Suprapubic skin (tissue), 4 donors: ENCODE measurements around the gene DUOX2. TPM values are rescaled to one million over a fixed set of nuclear protein-coding genes. Genes with fewer than 3 reads are reported as not detected.
"Not testable (repeated sequence)": the region's sequence is repeated elsewhere in the genome, so short reads cannot be mapped to it uniquely, and the experiment has no call there.

ENCODE experiments used
- DNase-seq, 2 donors: peaks; one replicate each; pipeline ENCODE4 v3.0.0-alpha.2; 2019; ENCODE audit warnings: low spot score in 2 of 2
- H3K27ac ChIP-seq: fragments of 200-600 bp; sonication (generic); one replicate; pipeline ENCODE4 v1.5.1; 2019
- H3K27me3 ChIP-seq: fragments of 200-600 bp; sonication (generic); one replicate; pipeline ENCODE4 v1.5.1; 2019
- H3K36me3 ChIP-seq: fragments of 200-600 bp; sonication (generic); one replicate; pipeline ENCODE4 v1.5.1; 2019
- H3K4me1 ChIP-seq: fragments of 200-600 bp; sonication (generic); one replicate; pipeline ENCODE4 v1.5.1; 2019
- H3K4me3 ChIP-seq: fragments of 200-600 bp; sonication (generic); one replicate; pipeline ENCODE4 v1.5.1; 2019; ENCODE audit warnings: mild to moderate bottlenecking
- H3K9me3 ChIP-seq: fragments of 200-600 bp; sonication (generic); one replicate; pipeline ENCODE4 v1.5.1; 2019
- EP300 ChIP-seq: sonication (generic); formaldehyde crosslinking; IDR thresholded peaks from one replicate; pipeline ENCODE4 v1.6.1; 2017; ENCODE audit warnings: antibody characterized with exemption
- POLR2A ChIP-seq, 2 donors: fragments of 450-650 bp; IDR thresholded peaks; one replicate each; pipeline ENCODE4 v1.6.1; 2017; ENCODE audit warnings: antibody characterized with exemption in 2 of 2, mild to moderate bottlenecking in 2 of 2, moderate library complexity in 2 of 2
- POLR2AphosphoS5 ChIP-seq, 3 donors: sonication (generic); formaldehyde crosslinking; IDR thresholded peaks; one replicate each; pipeline ENCODE4 v1.6.1; 2017; ENCODE audit warnings: antibody characterized with exemption in 3 of 3
- WGBS: methylation state at CpG from one replicate; pipeline ENCODE4 v1.1.5; 2018; 5-methylcytosine and 5-hydroxymethylcytosine counted together
- total RNA-seq, 4 donors: library from RNA; depleted of rRNA; stranded (reverse); fragments of >200 nt; gene quantifications; one replicate each; pipeline ENCODE4 v1.1.0, GENCODE V29; 2016
- TF ChIP-seq, protein P1 (sequence below), 2 donors: fragments of 200-600 bp in 1 of 2; fragments of 450-650 bp in 1 of 2; sonication (generic) in 1 of 2; IDR thresholded peaks; one replicate each; pipeline ENCODE4 v1.5.1; 2016 to 2019; ENCODE audit warnings: antibody characterized with exemption in 2 of 2, mild to moderate bottlenecking in 1 of 2, moderate library complexity in 1 of 2

Gene DUOX2
- total RNA-seq, 4 donors from 2014 or later = 2.3 to 32.6 (median 6.9) TPM

DNA sequence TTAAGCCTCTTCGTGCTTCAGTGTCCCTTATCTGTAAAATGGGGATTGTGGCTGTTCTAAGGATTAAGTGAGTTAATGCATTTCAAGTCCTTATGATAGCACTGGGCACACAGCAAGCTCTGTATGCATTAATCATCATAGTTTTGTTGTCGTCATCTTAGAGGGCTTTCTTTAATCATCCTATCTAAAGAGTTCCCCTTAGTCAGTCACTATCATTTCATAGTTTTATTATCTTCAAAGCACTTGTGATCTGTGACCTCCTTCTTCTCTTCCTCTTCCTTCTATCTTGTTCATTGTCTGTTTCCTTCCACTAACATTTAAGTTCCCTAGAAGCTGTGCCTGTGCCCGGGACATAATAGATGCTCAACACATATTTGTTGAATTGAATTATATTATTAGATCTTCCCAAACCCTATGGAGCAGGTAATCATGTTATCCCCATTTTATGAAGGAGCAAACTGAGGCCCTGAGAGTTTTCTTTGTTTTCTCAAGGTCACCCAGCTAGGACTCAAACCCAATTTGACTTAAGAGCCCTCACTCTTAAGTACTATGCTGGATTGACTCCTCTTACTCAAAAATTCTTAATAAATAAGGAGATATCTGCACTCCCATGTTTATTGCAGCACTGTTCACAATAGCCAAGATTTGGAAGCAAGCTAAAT is 24.1 kb downstream of the DUOX2 start:
- H3K9me3 ChIP-seq = no peaks in the 10 kb centered on the region
- no peaks in the 10 kb centered on the region for H3K36me3 ChIP-seq
- no peak for DNase-seq
- H3K27ac ChIP-seq = no peak overlapping the region
- TF ChIP-seq EP300 = no peak
- no peak for TF ChIP-seq POLR2A (IDR thresholded peaks at IDR 0.05)
- TF ChIP-seq POLR2AphosphoS5 (IDR thresholded peaks at IDR 0.05) = no peak
- TF ChIP-seq, protein P1, sequence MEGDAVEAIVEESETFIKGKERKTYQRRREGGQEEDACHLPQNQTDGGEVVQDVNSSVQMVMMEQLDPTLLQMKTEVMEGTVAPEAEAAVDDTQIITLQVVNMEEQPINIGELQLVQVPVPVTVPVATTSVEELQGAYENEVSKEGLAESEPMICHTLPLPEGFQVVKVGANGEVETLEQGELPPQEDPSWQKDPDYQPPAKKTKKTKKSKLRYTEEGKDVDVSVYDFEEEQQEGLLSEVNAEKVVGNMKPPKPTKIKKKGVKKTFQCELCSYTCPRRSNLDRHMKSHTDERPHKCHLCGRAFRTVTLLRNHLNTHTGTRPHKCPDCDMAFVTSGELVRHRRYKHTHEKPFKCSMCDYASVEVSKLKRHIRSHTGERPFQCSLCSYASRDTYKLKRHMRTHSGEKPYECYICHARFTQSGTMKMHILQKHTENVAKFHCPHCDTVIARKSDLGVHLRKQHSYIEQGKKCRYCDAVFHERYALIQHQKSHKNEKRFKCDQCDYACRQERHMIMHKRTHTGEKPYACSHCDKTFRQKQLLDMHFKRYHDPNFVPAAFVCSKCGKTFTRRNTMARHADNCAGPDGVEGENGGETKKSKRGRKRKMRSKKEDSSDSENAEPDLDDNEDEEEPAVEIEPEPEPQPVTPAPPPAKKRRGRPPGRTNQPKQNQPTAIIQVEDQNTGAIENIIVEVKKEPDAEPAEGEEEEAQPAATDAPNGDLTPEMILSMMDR (IDR thresholded peaks at IDR 0.05) = no peak
- H3K4me3 ChIP-seq = no peak overlapping the region
- H3K4me1 ChIP-seq = no peaks in the 10 kb centered on the region
- WGBS = 74% methylated on average over 3 of the region's 3 CpGs
- H3K27me3 ChIP-seq = no peaks in the 10 kb centered on the region

DNA sequence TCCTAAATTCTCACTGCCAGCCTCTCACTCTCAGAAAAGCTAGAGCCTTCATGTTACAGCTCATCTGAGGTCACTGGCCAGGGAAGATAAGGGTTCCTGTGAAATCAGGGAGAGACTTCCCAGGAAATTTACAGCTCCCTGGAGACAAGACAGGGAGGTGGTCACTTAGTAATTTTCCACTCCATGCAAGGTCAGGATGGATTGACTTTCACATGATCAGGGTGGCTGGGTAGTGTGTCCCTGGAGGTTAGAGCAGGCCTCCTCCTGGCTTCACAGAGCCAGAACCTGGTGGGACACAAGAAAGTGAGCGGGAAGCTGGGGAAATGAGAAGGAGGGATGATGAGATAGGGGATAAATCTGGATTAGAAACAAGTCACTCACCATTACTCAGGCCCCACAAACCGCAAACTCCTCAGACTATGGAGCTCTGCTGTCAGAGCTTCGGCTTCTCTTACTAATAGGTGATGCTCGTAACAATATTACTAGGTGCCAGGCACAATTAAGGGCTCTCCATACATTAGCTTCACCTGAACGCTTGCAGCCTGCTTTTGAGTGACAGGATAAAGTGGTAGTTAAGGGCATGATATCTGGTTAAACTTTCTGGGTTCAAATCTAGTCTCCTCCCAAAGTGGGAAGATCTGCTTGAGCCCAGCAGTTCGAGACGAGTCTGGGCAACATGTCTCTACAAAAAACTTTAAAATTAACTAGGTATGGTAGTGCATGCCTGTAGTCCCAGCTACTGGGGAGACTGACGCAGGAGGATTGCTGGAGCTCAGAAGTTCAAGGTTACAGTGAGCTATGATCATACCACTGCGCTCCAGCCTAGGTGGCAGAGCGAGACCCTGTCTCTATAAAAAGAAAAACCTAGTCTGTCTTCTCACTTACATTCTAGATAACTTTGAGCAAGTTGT is 24.9 kb downstream of the DUOX2 start:
- H3K27ac ChIP-seq = no peak overlapping the region
- 82% methylated on average over 10 of the region's 10 CpGs for WGBS
- no peak for DNase-seq
- TF ChIP-seq POLR2AphosphoS5 (IDR thresholded peaks at IDR 0.05) (no peak), EP300 (no peak), POLR2A (IDR thresholded peaks at IDR 0.05) (no peak)
- TF ChIP-seq, protein P1 (IDR thresholded peaks at IDR 0.05) = no peak
- H3K9me3 ChIP-seq = no peaks in the 10 kb centered on the region
- H3K4me1 ChIP-seq = no peaks in the 10 kb centered on the region
- no peaks in the 10 kb centered on the region for H3K27me3 ChIP-seq
- no peak overlapping the region for H3K4me3 ChIP-seq
- no peaks in the 10 kb centered on the region for H3K36me3 ChIP-seq

DNA sequence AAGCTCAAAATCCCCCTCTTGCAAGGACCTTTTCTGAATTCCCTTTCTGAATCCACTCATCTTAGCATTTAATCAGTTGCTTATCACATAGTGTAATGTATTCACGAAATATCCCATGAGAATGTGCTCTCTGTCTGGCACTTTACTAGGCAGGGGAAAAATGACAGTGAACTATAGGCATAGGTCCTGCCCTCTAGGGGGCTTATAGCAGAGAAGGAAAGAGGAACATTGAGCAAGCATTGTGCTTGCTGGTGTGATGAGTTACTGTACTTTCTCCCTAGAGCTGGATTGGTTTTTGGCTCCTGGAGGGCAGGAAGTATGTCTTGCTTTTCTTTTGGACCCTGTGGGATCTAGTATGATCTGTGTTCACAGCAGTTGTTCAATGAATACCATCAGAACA is 26.5 kb downstream of the DUOX2 start:
- 100% methylated on average over 1 of the region's 1 CpG for WGBS
- H3K27me3 ChIP-seq = no peaks in the 10 kb centered on the region

DNA sequence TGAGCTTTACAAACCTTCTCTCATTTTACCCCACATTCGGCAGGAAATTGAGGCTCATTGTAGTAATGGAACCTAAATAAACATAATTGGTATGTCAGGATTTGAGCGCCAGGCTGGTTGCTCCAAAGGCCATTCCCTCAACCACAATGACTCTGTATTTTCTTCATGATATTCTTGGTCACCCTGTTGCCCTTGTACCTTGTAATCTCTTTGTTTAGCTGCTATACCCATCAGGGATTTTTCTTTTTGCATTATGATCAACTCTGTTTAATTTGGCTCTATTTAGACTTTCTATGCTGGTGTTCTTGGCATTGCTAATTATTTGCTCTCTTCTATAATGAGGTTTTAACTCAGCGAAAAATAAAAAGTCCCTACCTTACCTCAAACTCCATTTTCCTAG is 29.8 kb downstream of the DUOX2 start:
- no peaks in the 10 kb centered on the region for H3K36me3 ChIP-seq
- H3K4me1 ChIP-seq = peaks cover 5% of the 10 kb centered on the region
- TF ChIP-seq EP300 (no peak), POLR2A (IDR thresholded peaks at IDR 0.05) (no peak), POLR2AphosphoS5 (IDR thresholded peaks at IDR 0.05) (no peak)
- TF ChIP-seq, protein P1 (IDR thresholded peaks at IDR 0.05) = no peak
- no peaks in the 10 kb centered on the region for H3K27me3 ChIP-seq
- H3K27ac ChIP-seq = no peak overlapping the region
- H3K4me3 ChIP-seq = no peak overlapping the region
- DNase-seq = no peak
- no peaks in the 10 kb centered on the region for H3K9me3 ChIP-seq
- 72% methylated on average over 3 of the region's 3 CpGs for WGBS

More for the DNA sequence above, 26.5 kb downstream of the DUOX2 start:
- Histone ChIP-seq H3K27ac (no peak overlapping the region), H3K4me3 (no peak overlapping the region), H3K4me1 (peaks cover 5% of the 10 kb centered on the region), H3K36me3 (no peaks in the 10 kb centered on the region), H3K9me3 (no peaks in the 10 kb centered on the region)
- TF ChIP-seq, protein P1 (IDR thresholded peaks at IDR 0.05) = no peak
- no peak for TF ChIP-seq POLR2AphosphoS5 (IDR thresholded peaks at IDR 0.05)
- no peak for TF ChIP-seq POLR2A (IDR thresholded peaks at IDR 0.05)
- TF ChIP-seq EP300 = no peak
- DNase-seq = no peak

DNA sequence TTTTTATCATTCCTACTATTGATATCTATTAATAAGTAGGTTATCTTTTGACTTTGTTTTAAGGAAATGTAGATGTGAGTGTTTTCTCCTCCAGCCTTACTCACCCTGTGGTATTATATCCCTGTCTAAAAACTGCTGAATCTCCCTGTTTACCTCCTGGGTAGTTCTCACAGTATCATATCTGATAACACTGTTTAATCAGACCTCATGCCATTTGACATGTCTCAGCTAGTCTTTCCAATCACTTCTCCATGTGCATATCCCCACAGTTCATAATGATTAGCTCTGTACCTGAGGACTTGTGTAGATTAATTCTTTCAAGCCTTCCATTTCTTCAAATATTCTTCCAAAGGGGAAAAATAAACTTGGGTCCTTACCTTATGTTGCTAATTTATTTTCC is 30.7 kb downstream of the DUOX2 start:
- DNase-seq = no peak
- H3K4me3 ChIP-seq = no peak overlapping the region
- H3K9me3 ChIP-seq = no peaks in the 10 kb centered on the region
- no peak overlapping the region for H3K27ac ChIP-seq
- no peaks in the 10 kb centered on the region for H3K27me3 ChIP-seq
- no peaks in the 10 kb centered on the region for H3K36me3 ChIP-seq
- H3K4me1 ChIP-seq = peaks cover 5% of the 10 kb centered on the region
- TF ChIP-seq POLR2A (IDR thresholded peaks at IDR 0.05) (no peak), POLR2AphosphoS5 (IDR thresholded peaks at IDR 0.05) (no peak), EP300 (no peak)
- TF ChIP-seq, protein P1 (IDR thresholded peaks at IDR 0.05) = no peak

DNA sequence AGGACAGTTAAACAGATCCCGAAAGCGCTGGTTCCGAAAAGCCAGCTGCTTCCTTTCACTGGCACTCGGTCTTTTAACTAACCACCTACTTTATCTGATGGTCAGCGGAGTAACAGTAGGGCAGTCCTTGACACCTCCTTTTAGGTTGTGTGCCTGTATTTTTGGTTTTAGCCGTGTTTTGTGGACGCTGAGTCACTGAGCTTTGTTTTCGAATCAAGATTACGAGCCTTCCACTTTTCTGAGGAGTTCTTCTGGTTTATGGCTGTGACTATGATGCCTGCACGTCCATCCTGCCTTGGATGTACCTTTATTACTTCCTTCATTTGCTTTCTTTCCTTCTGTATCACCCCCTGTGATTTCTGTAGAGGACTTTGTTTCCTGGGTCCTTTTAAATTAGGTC is 31.6 kb downstream of the DUOX2 start:
- not testable (repeated sequence) for H3K9me3 ChIP-seq, H3K4me1 ChIP-seq, H3K4me3 ChIP-seq, H3K27me3 ChIP-seq, H3K36me3 ChIP-seq, H3K27ac ChIP-seq, DNase-seq
- WGBS = 89% methylated on average over 10 of the region's 10 CpGs

DNA sequence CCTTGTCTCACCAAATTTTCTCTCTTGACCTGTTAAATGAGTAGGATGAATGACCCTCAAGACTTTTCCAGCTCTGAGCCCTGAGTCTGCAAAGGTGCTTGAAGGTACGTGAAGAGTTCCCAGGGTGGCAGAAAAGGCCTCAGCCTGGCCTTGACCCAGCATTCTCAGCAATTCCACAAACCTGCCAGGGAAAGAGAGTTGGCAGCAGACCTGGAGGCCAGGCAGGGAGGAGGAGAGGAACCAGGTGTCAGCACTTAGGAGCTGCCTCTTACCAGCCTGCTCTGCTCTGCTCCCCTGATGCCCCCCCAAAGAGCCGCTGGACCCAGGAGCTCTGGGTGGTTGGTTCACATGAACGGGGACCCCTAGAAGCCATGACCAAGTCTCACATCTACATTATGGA is 33.4 kb downstream of the DUOX2 start:
- H3K27ac ChIP-seq, H3K36me3 ChIP-seq, H3K27me3 ChIP-seq, DNase-seq, H3K4me3 ChIP-seq, H3K9me3 ChIP-seq, H3K4me1 ChIP-seq: not testable (repeated sequence)
- WGBS = 80% methylated on average over 1 of the region's 3 CpGs
